Islet precursor cell (in vitro differentiated cells): ENCODE data around the gene RPF1.
"Not testable (repeated sequence)": the region's sequence is repeated elsewhere in the genome, so short reads cannot be mapped to it uniquely, and the experiment has no call there.

Experiments
- DNase-seq: peaks from one replicate; pipeline ENCODE4 v3.0.0-alpha.2; 2018

Gene RPF1

DNA sequence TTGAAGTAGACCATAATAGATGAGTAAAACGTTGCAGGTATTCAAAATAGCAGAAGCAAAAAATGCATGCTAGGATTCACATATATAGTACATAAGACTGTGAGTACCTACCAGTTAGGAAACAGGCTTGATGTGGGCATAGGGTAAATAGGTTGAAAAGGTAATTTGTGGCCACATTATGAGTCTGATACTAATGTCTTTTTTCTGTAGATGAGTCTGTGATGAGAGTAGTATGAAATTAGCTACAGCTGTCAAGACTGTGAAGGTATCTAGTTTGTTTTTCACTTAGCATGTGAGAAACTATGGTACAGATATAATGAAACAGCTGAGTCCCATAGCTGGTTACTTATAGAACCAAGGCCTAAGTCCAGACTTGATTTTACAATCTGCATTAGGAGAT is 14.7 kb downstream of the RPF1 start:
- no peak for DNase-seq

DNA sequence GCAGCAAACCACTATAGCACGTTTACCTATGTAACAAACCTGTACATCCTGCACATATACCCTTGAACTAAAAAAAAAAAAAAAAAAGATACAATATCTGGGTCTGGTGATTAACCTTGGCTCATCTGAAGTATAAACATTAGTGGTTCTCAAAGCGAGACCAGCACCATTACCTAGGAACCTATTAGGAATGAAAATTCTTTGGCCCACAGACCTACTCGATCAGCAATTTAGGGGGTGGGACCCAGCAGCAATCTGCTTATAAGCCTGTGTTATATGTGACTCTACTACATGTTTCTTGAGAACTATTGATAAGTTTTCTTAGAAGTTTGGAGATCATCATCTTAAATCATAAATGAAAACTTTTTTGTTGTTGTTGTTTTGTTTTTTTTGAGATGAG is 17.4 kb downstream of the RPF1 start:
- no peak for DNase-seq

DNA sequence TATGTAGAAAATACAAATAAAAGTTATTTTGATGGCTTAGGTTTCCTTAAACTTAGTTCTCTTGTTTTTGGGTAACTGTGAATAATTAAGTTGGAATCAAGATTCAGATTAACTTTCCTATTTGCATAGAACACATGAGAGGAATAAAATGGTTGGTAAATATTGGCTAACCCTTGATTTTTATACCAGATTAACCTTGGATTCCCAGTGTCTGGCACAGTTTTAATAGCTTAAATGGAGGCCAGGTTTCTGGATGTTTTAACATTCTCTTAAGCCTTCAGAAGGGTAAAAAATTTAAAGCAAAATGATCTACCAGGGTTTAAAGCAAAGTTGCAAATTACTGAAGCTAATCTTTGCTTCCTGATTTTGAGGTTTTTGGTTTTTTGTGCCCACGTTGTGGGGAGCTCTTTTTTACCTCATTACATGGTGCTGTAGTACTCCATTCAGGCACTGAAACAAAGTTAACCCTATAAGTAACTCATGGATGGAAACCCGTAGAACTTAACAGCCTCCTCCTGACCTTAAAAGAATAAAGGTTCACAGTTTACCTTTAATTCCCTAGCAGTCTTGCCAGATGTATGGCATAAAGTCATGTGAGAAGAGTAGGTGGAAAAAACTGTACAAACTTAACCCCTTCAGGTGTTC is 18.7 kb downstream of the RPF1 start:
- no peak for DNase-seq

DNA sequence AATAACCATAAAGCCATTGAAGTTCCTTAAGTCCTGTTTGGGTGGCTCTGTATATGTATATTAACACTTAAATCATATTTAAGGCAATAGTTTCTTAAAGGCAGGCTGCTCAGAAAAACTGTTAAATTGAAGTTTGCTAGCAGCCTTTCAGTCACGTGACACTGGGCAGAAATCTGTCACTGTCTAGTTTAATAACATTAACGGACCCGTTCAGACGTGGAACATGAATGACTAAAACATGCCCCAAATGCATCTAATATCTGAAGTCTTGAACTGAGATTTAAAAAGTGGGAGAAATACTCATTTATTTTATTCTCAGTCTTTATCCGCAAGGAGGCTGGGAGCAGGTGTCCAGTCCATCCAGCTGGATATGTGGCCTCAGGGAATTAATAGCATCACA is 23.9 kb downstream of the RPF1 start:
- no peak for DNase-seq

DNA sequence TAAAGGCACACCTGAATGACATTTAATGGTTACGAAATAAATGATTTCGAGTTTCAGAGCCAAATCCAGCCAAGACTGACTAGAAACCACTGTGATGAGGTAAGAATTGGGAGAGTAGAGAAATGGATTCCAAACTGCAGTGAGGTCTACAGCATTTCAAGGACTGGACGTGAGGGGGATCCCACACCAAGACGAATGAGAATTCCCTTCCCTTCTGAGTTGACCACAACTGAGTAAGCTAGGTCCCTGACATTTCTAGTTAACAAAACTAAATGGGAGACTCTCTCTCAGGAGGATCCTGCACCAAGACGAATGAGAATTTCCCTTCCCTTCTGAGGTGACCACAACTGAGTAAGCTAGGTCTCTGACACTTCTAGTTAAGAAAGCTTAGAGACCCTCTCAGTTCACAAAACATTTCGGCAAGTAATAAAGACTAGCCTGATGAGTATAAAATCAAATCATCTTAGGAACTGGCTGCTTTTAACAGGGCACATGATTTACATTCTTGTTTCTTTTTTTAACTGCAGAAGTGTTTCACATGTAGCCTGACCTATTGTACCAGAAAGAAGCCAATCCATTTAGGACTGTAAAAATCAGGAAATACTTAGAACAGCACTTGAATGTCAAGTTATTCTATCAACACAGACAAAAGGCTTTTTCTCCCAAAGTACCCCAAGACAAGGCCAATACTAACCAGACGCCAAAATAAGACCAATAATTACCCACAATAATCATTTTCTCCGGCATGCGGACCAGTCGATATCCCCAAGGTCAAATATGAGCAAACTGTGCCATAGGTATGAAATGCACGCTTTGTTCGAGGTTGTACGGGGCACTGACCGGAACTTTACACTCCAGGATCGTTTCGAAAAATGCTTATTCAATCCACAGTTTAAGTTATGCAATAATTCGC is 25.8 kb downstream of the RPF1 start:
- DNase-seq = no peak

DNA sequence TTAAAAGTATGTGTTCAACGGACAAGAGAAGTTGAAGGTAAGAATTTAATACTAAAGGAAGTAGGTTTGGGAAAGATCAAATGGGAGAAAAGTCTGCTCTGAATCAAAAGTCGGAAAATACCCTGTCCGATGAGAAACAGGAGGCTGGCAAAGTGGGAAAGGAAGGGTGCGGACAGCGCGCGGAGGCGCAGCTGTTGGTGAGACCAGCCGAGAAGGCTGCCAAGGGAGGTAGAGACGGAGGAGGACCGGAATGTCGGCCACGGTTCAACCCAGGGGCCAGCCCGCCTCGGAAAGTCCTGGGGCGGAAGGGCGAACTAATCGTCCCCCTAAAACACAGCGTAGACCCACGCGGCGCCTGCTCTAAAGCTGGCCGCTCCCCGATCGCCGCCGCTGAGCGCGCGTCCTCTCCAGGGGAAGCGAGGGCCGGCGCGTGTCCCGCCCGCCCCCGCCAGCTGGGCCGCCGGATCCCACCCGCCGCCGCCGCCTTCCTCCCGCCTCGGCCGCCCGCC is 26.5 kb downstream of the RPF1 start:
- no peak for DNase-seq

DNA sequence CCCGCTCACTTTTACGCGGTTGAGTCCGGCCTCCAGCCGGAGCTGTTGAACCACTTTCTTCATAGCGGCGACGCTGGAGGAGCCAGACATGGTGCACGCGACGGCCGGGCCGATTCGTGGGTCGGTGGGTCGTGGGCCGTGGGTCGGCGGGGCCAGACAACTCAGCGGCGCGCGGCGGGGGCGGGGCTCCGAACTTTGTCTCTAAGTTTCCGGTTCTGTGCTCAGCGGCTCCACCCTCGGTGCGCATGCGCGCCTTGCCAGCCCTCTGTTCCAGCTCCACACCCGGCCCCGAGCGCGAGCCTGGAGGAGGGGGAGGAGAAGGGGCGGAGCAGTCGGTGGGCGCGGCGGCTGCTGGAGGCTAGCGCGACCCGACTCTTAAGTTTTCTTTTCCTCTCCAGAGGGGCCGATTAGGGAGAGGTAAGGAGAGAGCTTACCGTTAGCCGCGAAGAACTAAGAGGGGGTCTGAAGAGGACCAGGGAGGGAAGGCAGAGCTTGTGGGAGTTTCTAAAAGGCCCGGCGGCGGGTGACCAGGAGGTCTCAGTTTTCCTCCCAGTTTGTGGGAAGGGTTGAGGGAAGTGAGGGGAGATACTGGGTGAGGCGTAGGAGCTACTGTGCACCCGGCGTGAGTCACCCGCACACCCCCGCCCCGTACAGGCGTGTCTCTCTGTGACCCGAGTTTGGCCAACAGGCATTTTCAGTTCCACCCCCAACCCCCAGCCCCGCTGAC is 27.1 kb downstream of the RPF1 start, which contains the start of the genes GNG5 and SPATA1:
TSS of gene GNG5 (minus strand) at position 580 of the 727 bp plus-strand sequence. CDS start at position 90, 490 bp downstream.
TSS of gene SPATA1 (plus strand) at position 385 of the 727 bp plus-strand sequence. CDS start 9,974 bp downstream, outside the sequence.
- peak; percentile 99 for DNase-seq

DNA sequence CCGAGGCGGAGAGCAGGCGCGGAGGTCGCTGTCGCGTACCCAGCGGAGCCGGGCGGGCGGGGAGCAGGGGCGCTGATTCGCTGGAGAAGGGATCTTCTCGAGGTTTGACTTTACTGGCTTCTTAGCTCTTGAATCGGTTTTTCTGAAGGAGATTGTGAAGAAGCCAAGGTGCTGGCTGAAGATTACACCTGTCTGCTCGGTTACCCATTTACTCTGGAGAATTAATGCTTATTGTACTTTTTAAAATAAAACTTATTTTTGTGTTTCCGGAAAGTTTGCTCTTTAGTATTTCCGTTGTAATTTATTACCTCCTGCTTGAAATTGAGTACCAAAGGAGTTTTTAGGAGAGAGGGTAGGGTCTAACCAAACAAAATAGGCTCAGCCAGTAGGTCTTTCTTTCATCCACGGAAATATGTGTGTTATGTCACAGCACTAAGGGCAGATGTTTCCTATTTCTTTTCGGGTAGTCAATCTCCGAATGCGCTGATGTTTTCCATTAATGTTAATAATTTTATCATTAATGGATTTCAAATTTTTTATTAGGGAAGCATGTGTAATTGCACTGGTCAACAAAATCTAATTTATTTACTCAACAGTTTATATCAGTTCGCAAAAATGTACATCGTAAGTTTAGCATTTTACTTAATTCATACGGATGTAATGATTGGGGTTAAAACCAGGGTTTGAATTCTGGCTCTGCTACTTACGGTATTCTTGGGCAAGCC is 27.8 kb downstream of the RPF1 start:
- DNase-seq = no peak

DNA sequence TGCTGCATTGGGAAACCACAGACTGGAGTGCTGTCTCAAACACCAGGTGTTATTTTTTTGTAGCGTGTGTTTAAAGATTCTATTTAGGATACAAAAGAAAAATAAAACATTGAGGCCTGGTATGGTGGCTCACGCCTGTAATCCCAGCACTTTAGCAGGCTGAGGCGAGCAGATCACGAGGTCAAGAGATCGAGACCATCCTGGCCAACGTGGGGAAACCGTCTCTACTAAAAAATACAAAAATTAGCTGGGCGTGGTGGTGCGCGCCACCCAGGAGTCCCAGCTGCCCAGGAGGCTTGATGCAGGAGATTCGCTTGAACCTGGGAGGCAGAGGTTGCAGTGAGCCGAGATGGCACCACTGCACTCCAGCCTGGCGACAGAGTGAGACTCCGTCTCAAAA is 28.8 kb downstream of the RPF1 start:
- DNase-seq = not testable (repeated sequence)

DNA sequence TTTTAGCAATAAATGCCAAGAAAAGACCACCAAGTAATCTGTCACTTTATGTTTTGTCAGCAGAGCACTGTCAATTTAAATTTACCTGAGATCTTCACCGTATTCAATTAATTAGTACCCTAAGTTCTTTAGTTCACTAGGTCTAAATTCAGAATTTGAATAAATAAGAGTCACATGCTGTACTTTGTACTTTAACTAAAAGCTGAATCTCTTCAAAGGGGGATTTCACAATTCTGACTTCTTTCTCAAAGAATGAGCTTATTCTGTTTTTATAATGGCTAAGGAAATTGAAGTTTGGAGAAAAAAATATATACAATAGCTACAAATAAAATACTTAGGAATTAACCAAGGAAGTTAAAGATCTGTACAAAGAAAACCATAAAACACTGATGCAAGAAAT is 29.4 kb downstream of the RPF1 start:
- DNase-seq = no peak

DNA sequence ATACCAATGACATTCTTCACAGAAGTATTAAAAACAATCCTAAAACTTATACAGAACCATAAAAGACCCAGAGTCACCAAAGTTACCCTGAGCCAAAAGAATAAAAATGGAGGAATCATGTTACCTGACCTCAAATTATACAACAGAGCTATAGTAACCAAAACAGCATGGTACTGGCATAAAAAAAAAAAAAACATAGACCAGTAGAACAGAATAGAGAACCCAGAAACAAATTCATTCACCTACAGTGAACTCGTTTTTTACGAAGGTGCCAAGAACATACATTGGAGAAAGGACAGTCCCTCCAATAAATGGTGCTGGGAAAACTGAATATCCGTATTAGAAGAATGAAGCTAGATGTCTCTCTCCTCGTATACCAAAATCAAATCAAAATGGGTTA is 30.0 kb downstream of the RPF1 start:
- DNase-seq = no peak

DNA sequence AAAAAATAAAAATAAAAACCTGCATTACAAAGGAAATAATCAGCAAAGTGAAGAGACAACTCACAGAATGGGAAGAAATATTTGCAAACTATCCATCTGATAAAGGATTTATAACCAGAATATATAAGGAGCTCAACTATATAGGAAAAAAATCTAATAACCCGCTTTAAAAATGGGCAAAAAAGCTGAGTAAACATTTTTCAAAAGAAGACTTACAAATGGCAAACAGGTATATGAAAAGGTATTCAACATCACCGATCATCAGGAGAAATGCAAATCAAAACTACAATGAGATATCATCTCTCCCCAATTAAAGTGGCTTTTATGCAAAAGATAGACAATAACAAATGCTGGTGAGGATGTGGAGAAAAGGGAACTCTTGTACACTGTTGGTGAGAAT is 31.1 kb downstream of the RPF1 start:
- DNase-seq = no peak

DNA sequence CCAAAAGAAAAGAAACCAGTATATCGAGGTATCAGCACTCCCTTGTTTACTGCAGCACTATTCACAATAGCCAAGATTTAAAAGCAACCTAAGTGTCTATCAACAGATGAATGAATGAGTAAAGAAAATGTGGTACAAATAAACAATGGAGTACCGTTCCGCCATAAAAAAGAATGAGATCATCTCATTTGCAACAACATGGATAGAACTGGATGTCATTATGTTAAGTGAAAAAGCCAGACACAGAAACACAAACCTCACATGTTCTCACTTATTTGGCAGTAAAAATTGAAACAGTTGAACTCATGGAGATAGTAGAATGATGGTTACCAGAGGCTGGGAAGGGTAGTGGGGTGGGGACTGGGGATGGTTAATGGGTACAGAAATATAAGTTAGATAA is 31.6 kb downstream of the RPF1 start:
- DNase-seq = no peak

DNA sequence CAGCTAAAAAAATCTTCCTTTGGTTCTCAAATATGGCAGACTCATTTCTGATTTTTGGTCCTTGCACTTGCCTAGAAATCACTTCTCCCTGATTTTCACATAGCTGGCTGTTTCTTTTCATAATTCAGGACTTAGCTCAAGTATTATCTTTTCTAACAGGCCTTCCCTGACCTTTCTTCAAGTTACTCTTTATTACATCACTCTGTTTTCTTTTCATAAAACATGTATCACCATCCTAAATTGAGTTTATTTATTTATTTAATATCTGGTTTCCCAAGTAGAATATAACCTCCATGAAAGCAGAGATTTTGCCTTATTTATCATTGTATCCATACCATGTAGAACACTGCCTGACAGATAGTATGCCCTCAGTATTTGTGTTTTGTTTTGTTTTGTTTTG is 45.5 kb downstream of the RPF1 start:
- DNase-seq = no peak

DNA sequence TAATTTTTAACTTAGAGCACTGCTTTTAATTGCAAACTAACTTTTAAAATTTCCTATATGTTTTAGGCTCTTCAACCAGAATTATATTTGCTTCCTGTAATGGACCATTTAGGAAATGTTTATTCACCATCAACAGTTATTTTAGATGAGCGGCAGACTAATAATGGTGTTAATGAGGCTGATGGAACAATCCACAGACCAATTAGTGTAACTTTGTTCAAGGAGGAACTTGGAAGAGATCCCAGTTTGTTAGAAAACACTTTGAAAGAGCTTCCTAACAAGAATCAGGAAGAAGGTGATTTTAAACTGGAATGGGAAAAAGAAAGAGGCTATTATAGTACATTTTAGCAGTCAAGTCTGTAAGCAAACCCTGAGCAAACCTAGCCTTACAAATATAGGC is 46.7 kb downstream of the RPF1 start:
- DNase-seq = no peak

DNA sequence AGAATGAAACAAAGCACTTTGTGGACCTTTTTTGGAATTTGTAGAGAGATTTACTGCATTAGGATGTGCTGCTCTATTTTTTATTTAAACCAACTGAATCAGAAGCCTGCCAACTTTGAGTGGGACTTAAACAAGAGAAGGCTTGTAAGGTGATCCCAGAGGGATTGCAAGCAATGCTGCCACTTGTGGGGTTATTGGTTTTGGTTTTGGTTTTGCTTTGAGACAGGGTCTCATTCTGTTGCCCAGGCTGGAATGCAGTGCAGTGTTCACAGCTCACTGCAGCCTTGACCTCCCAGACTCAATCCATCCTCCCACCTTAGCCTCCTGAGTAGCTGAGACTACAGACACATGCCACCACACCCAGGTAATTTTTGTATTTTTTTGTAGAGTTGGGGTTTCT is 59.5 kb downstream of the RPF1 start:
- DNase-seq = no peak

DNA sequence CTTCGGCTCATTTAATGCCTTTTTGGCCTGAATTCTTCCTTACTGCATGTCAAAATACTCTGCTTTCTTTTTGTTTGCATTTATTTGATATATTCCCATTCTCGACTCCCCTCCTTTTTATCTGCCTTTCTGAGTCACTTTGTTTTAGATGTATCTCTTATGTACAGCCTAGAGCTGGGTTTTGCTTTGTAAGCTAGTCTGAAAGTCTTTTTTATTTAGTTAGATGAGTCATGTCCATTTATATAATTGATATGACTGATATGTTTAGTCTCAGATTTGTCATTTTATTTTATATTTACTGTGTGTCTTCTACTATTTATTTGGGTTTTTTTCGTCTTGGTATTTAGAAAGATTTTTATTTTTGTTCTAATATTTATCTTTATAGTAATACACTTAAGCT is 60.9 kb downstream of the RPF1 start:
- DNase-seq = no peak

DNA sequence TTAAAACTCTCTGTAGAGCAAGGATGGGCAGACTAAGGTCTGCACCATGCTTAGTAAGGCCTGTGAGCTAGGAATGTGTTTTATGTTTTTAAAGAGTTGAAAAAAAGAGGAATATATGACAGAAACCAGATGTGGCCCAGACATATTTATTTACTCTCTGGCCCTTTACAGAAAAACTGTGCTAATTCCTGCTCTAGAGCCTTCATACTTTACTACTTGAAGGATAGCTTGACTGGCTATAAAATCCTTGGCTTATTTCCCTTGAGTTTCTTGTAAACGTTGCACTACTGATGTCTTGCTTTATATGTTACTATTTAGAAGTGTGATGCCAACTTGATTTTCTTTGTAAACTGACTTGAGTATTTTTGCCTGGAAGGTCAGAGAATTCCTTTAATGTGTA is 61.7 kb downstream of the RPF1 start:
- DNase-seq = no peak

DNA sequence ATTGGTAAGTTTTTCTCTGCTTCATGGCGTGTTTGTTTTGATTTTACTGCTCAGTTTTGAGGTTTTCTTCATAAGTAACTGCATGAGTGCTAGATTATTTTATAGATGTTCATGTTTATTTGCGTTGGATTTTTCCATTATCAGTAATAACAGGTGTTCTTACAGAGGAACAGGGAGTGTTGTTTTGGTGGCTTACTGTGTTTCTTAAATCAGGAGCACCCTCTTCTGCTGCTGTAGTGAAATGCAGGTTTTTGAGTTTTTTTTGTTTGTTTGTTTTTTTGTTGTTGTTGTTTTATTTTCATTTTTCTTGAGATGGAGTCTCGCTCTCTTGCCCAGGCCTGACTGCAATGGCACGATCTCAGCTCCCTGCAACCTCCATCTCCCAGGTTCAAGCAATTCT is 62.6 kb downstream of the RPF1 start:
- no peak for DNase-seq
